Caco-2 (cell line): ENCODE results near the gene RAPGEF1. TPM values are rescaled to one million over a fixed set of nuclear protein-coding genes. Genes with fewer than 3 reads are reported as not detected.

Experiments
- BruUV-seq: library from RNA; stranded (reverse); fragments of 400-500 nt; replicated peaks from 2 replicates; lab custom pipeline; 2021; lab: Mats Ljungman, UMichigan
- CTCF ChIA-PET: fragments of 300-600 bp; sonication (Branson Sonifier 250); formaldehyde crosslinking; loops from one replicate; lab custom pipeline; 2022; ENCODE audit warnings: antibody characterized with exemption; lab: Charles Lee
- POLR2A ChIA-PET: fragments of 300-600 bp; sonication (Branson Sonifier 250); formaldehyde crosslinking; loops from one replicate; lab custom pipeline; 2022; ENCODE audit warnings: antibody characterized with exemption; lab: Charles Lee
- DNase-seq, 2 experiments: peaks; one replicate each; pipeline versions ENCODE4 v3.0.0 to v3.0.0-alpha.2; 2020 to 2022
- H3K27me3 ChIP-seq: replicated peaks from 2 replicates; pipeline ENCODE4 v1.6.0; 2011; ENCODE audit warnings: low read length; ENCODE audit not compliant: control insufficient read depth, insufficient read depth
- H3K36me3 ChIP-seq: 2 replicates; pipeline ENCODE4 v1.5.1; 2011; ENCODE audit warnings: low read length; ENCODE audit not compliant: control insufficient read depth, insufficient read depth
- H3K4me1 ChIP-seq: fragments of 250-450 bp; sonication (Bioruptor Pico); 2 replicates; pipeline ENCODE4 v1.5.1; 2020; ENCODE audit warnings: mild to moderate bottlenecking
- H3K4me3 ChIP-seq: 2 replicates; pipeline ENCODE4 v1.5.1; 2011; ENCODE audit warnings: low read depth, mild to moderate bottlenecking, control low read depth, low read length
- H3K9me3 ChIP-seq: fragments of 250-450 bp; sonication (Bioruptor Pico); 2 replicates; pipeline ENCODE4 v1.5.1; 2020; ENCODE audit warnings: mild to moderate bottlenecking, moderate library complexity
- H3K27ac Mint-ChIP-seq: one replicate; pipeline ENCODE4 v1.8.0; 2022; ENCODE audit warnings: mixed read lengths; ENCODE audit not compliant: unreplicated experiment
- H3K27me3 Mint-ChIP-seq: one replicate; pipeline ENCODE4 v1.8.0; 2022; ENCODE audit warnings: mixed read lengths; ENCODE audit not compliant: insufficient read depth, unreplicated experiment
- H3K36me3 Mint-ChIP-seq: one replicate; pipeline ENCODE4 v1.8.0; 2022; ENCODE audit warnings: mild to moderate bottlenecking, mixed read lengths; ENCODE audit not compliant: insufficient read depth, unreplicated experiment
- H3K4me1 Mint-ChIP-seq: one replicate; pipeline ENCODE4 v1.8.0; 2022; ENCODE audit warnings: low read depth, mixed read lengths; ENCODE audit not compliant: unreplicated experiment
- H3K4me3 Mint-ChIP-seq: one replicate; pipeline ENCODE4 v1.8.0; 2022; ENCODE audit warnings: mild to moderate bottlenecking, moderate library complexity, mixed read lengths; ENCODE audit not compliant: unreplicated experiment
- H3K9me3 Mint-ChIP-seq: one replicate; pipeline ENCODE4 v1.8.0; 2022; ENCODE audit warnings: mixed read lengths; ENCODE audit not compliant: unreplicated experiment
- intact Hi-C: fragments of 100-400 bp; cut with micrococcal nuclease; formaldehyde crosslinking; loops from one replicate; pipeline ENCODE4 v1.10.0; 2022; ENCODE audit not compliant: unreplicated experiment
- total RNA-seq: library from RNA; stranded (reverse); gene quantifications from 2 replicates; pipeline ENCODE4 v1.2.3, GENCODE V29; 2022
- TF ChIP-seq, protein P1 (sequence below), 2 experiments: fragments of 200-600 bp in 1 of 2; IDR thresholded peaks; 1 replicate in 1 of 2; 2 replicates in 1 of 2; pipeline versions ENCODE4 v1.5.1 to v1.8.0; 2011 to 2022; ENCODE audit warnings: antibody characterized with exemption in 1 of 2, control low read depth in 1 of 2, inconsistent platforms in 1 of 2, low read depth in 1 of 2, low read length in 1 of 2, mild to moderate bottlenecking in 1 of 2, moderate library complexity in 1 of 2; ENCODE audit not compliant: insufficient read depth in 1 of 2, severe bottlenecking in 1 of 2, unreplicated experiment in 1 of 2

Gene RAPGEF1
- total RNA-seq, 1 experiment from 2014 or later, result 75.4 TPM

DNA sequence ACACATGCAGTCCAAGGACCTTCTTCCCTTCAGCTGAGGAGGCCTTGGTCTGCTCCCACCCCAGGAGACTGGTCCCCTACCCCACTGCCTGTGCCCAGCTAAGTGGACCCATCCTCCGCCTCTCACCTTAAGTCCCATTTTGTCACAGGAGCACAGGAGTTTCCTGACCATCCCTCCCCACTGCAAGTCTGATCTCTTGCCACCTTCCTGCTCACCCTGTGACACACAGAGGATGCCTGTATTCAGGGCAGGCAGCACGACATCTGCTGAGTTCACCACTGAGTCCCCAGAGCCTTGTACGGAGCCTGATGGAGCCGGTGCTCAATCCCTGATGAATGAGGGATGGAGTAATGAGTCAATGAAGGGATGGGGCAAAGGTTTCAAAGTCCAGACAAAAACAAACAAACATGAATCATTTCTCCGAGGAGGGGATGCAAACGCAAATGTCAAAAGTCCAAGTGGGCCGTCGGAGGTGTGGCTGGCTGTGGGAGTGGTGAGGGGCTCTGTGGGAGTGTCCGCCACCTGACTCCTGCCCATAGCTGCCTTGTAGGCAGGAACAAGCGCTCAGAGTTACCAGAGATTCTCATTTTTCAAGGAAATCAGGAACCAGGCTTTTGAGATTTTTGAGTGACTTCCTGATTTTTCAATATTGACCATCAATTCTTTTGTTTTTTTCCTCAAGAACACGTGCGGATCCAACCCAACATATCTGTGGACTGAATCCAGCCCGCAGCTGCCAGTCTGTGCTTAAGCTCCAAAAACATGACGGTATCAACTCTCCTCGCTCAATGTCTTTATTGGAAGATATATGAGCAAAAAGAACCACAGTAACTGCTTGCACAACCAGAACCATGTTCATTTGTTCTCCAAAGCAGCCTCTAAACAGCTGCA lies 4.4 kb downstream of the RAPGEF1 start:
- POLR2A ChIA-PET, result interaction anchor here (0.6 kb wide), 1 partner anchor 101 kb away, joined by 5 read pairs; no protein-coding TSS in a partner anchor
- Mint-ChIP-seq H3K27me3 (no peaks in the 10 kb centered on the region), H3K36me3 (peaks cover 24% of the 10 kb centered on the region), H3K27ac (peak overlapping the region; percentile 87), H3K4me3 (peak overlapping the region; percentile 54), H3K4me1 (peaks cover 51% of the 10 kb centered on the region), H3K9me3 (no peaks in the 10 kb centered on the region)
- Histone ChIP-seq H3K4me1 (peaks cover 49% of the 10 kb centered on the region), H3K36me3 (no peaks in the 10 kb centered on the region), H3K27me3 (no peaks in the 10 kb centered on the region), H3K9me3 (no peaks in the 10 kb centered on the region), H3K4me3 (no peak overlapping the region)
- CTCF ChIA-PET, result interaction anchor here (0.7 to 1.2 kb wide), 3 partner anchors 13 to 127 kb away, joined by 3 read pairs; no protein-coding TSS in a partner anchor
- intact Hi-C loops, result loop anchor here (5.0 to 10.0 kb wide), 5 partner anchors 43 to 361 kb away; no protein-coding TSS in a partner anchor
- no TSS peak for BruUV-seq
- DNase-seq, result peak; percentile 86 to 91
- TF ChIP-seq, protein P1, sequence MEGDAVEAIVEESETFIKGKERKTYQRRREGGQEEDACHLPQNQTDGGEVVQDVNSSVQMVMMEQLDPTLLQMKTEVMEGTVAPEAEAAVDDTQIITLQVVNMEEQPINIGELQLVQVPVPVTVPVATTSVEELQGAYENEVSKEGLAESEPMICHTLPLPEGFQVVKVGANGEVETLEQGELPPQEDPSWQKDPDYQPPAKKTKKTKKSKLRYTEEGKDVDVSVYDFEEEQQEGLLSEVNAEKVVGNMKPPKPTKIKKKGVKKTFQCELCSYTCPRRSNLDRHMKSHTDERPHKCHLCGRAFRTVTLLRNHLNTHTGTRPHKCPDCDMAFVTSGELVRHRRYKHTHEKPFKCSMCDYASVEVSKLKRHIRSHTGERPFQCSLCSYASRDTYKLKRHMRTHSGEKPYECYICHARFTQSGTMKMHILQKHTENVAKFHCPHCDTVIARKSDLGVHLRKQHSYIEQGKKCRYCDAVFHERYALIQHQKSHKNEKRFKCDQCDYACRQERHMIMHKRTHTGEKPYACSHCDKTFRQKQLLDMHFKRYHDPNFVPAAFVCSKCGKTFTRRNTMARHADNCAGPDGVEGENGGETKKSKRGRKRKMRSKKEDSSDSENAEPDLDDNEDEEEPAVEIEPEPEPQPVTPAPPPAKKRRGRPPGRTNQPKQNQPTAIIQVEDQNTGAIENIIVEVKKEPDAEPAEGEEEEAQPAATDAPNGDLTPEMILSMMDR (IDR thresholded peaks at IDR 0.05; ENCODE audit: insufficient read depth in 1 of 2, low read depth in 1 of 2, low read length in 1 of 2, severe bottlenecking in 1 of 2, unreplicated experiment in 1 of 2), result no peak

- Histone ChIP-seq H3K27me3 (no peaks in the 10 kb centered on the region), H3K9me3 (no peaks in the 10 kb centered on the region), H3K4me3 (no peak overlapping the region), H3K36me3 (no peaks in the 10 kb centered on the region), H3K4me1 (peaks cover 49% of the 10 kb centered on the region)
- BruUV-seq, result no TSS peak
- peaks cover 51% of the 10 kb centered on the region for H3K4me1 Mint-ChIP-seq
- H3K4me3 Mint-ChIP-seq, result peak overlapping the region; percentile 54
- intact Hi-C loops, result loop anchor here (5.0 to 10.0 kb wide), 5 partner anchors 42 to 360 kb away; no protein-coding TSS in a partner anchor
- peaks cover 24% of the 10 kb centered on the region for H3K36me3 Mint-ChIP-seq
- no peaks in the 10 kb centered on the region for H3K27me3 Mint-ChIP-seq
- H3K9me3 Mint-ChIP-seq, result no peaks in the 10 kb centered on the region
- no peak for DNase-seq
- ChIA-PET POLR2A (interaction anchor here (0.6 kb wide), 1 partner anchor 73 kb away, joined by 3 read pairs; no protein-coding TSS in a partner anchor), CTCF (no interaction called here)
- TF ChIP-seq, protein P1 (IDR thresholded peaks at IDR 0.05; ENCODE audit: insufficient read depth in 1 of 2, low read depth in 1 of 2, low read length in 1 of 2, severe bottlenecking in 1 of 2, unreplicated experiment in 1 of 2), result no peak
- peak overlapping the region; percentile 87 for H3K27ac Mint-ChIP-seq
Observed at GRCh38 chr9:131734781-131735180, 5.1 kb downstream of the RAPGEF1 start.

- POLR2A ChIA-PET, result interaction anchor here (0.6 kb wide), 2 partner anchors 10 to 72 kb away, joined by 3 to 4 read pairs; no protein-coding TSS in a partner anchor
- peaks cover 24% of the 10 kb centered on the region for H3K36me3 Mint-ChIP-seq
- TF ChIP-seq, protein P1 (IDR thresholded peaks at IDR 0.05; ENCODE audit: insufficient read depth in 1 of 2, low read depth in 1 of 2, low read length in 1 of 2, severe bottlenecking in 1 of 2, unreplicated experiment in 1 of 2), result no peak
- no peaks in the 10 kb centered on the region for H3K9me3 ChIP-seq
- BruUV-seq, result TSS peak; percentile 2
- H3K27me3 ChIP-seq, result no peaks in the 10 kb centered on the region
- no peak overlapping the region for H3K4me3 ChIP-seq
- H3K4me3 Mint-ChIP-seq, result peak overlapping the region; percentile 54
- no peaks in the 10 kb centered on the region for H3K9me3 Mint-ChIP-seq
- CTCF ChIA-PET, result no interaction called here
- H3K4me1 Mint-ChIP-seq, result peaks cover 51% of the 10 kb centered on the region
- H3K36me3 ChIP-seq, result no peaks in the 10 kb centered on the region
- no peak for DNase-seq
- peaks cover 49% of the 10 kb centered on the region for H3K4me1 ChIP-seq
- peak overlapping the region; percentile 87 for H3K27ac Mint-ChIP-seq
- H3K27me3 Mint-ChIP-seq, result no peaks in the 10 kb centered on the region
- intact Hi-C loops, result loop anchor here (10.0 kb wide), 1 partner anchor 359 kb away; no protein-coding TSS in a partner anchor
Observed at GRCh38 chr9:131734165-131734610, 5.7 kb downstream of the RAPGEF1 start.
